HUES64 (cell line): ENCODE data around the gene BAIAP2L1.

Experiments used
- H3K27ac ChIP-seq: 2 replicates; pipeline ENCODE4 v1.7.0; 2013; ENCODE audit warnings: low read depth, low read length, inconsistent platforms
- H3K27me3 ChIP-seq: 2 replicates; pipeline ENCODE4 v1.6.1; 2013; ENCODE audit warnings: mild to moderate bottlenecking, low read length; ENCODE audit not compliant: insufficient read depth
- H3K36me3 ChIP-seq: 2 replicates; pipeline ENCODE4 v1.6.1; 2013; ENCODE audit warnings: mild to moderate bottlenecking, low read length; ENCODE audit not compliant: insufficient read depth
- H3K4me1 ChIP-seq: 2 replicates; pipeline ENCODE4 v1.6.1; 2013; ENCODE audit warnings: mild to moderate bottlenecking, low read length, moderate library complexity; ENCODE audit not compliant: insufficient read depth
- H3K4me3 ChIP-seq: 2 replicates; pipeline ENCODE4 v1.5.1; 2013; ENCODE audit warnings: mild to moderate bottlenecking, low read length, moderate library complexity
- H3K9ac ChIP-seq: 2 replicates; pipeline ENCODE4 v1.6.1; 2013; ENCODE audit warnings: mild to moderate bottlenecking, low read depth, low read length
- H3K9me3 ChIP-seq: 2 replicates; pipeline ENCODE4 v1.6.1; 2013; ENCODE audit warnings: low read depth, low read length; ENCODE audit not compliant: insufficient read depth
- WGBS: fragments of 150-250, 120-280 bp; methylation state at CpG from one replicate; pipeline ENCODE4 v1.1.7; 2013; ENCODE audit warnings: missing lambda C conversion rate; 5-methylcytosine and 5-hydroxymethylcytosine counted together

BAIAP2L1 gene

DNA sequence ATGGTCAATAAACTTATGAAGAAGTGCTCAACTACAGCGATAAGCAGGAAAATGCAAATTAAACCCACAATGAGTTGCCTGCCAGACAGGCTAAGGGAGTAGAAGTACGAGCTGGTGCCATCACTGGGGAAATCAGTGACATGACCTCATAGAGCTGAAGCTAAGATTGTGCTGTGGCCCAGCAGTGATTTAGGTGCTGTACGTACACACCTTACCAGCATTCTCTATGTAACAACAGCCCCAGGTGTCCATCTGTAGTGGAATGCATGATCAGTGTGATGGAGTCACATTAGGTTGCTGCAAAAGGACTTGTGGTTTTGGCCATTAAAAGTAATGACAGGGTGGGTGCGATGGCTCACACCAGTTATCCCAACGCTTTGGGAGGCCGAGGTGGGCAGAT lies 143.2 kb downstream of the BAIAP2L1 start:
- Histone ChIP-seq H3K27me3 (no peaks in the 10 kb centered on the region), H3K4me3 (no peak overlapping the region), H3K36me3 (peaks cover 12% of the 10 kb centered on the region; the same call in 1 of the 2 replicates), H3K4me1 (no peaks in the 10 kb centered on the region), H3K9ac (no peak overlapping the region), H3K27ac (no peak overlapping the region), H3K9me3 (0 out of 2 replicates have a peak, but pooled peaks cover 3% of the 10 kb centered on the region)
- 90% methylated on average over 6 of the region's 6 CpGs for WGBS

DNA sequence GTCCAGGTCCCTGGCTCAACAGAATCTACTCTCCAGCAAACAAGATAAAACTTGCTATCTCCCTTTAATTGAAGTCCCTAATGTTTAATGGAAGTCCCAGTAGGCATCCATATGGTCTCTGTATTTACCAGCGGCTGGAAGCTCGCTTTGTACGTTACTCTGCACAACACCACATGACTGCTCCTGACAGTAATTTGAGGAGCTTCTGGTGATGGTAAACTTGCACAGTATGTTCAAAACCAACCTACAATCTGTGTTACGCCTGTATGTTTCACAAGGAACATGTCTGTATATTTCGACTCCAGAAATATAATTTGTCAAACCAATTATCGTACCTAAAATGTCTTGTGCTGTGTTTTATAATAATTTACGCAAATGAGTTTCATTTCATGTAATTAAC lies 144.5 kb downstream of the BAIAP2L1 start:
- no peak overlapping the region for H3K9ac ChIP-seq
- H3K4me1 ChIP-seq = no peaks in the 10 kb centered on the region
- 0 out of 2 replicates have a peak, but pooled peaks cover 3% of the 10 kb centered on the region for H3K9me3 ChIP-seq
- no peak overlapping the region for H3K27ac ChIP-seq
- H3K4me3 ChIP-seq = no peak overlapping the region
- H3K27me3 ChIP-seq = no peaks in the 10 kb centered on the region
- 96% methylated on average over 7 of the region's 7 CpGs for WGBS
- peaks cover 12% of the 10 kb centered on the region; the same call in 1 of the 2 replicates for H3K36me3 ChIP-seq

DNA sequence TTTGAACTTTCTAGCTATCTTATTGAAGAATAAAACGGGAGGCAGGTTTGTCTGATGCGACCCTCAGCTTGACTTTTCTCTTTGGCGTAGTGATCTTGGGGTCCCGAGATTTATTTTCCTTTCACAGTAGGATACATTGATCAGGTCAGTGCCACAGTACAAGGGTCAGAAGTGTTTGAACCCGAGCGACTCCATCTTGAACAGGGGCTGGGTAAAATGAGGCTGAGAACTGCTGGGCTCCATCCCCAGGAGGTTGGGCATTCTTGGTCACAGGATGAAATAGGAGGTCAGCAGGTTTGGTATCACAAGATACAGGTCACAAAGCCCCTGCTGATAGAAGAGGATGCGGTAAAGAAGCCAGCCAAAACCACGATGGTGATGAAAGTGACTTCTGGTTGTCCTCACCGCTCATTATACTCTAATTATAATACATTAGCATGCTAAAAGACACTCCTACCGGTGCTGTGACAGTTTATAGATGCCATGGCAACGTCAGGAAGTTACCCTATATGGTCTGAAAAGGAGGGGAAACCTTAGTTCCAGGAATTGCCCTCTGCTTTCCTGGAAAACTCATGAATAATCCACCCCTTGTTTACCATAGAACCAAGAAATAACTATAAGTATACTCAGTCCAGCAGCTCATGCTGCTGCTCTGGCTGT lies 145.8 kb downstream of the BAIAP2L1 start:
- no peak overlapping the region for H3K27ac ChIP-seq
- H3K4me1 ChIP-seq = 0 out of 2 replicates have a peak, but pooled peaks cover 7% of the 10 kb centered on the region
- H3K36me3 ChIP-seq = peaks cover 12% of the 10 kb centered on the region; the same call in 1 of the 2 replicates
- no peaks in the 10 kb centered on the region for H3K9me3 ChIP-seq
- H3K27me3 ChIP-seq = no peaks in the 10 kb centered on the region
- H3K9ac ChIP-seq = no peak overlapping the region
- 91% methylated on average over 11 of the region's 11 CpGs for WGBS
- H3K4me3 ChIP-seq = no peak overlapping the region

- WGBS = 89% methylated on average over 4 of the region's 4 CpGs
- Histone ChIP-seq H3K27me3 (no peaks in the 10 kb centered on the region), H3K9me3 (no peaks in the 10 kb centered on the region), H3K27ac (no peak overlapping the region), H3K9ac (no peak overlapping the region), H3K36me3 (peaks cover 12% of the 10 kb centered on the region; the same call in 1 of the 2 replicates), H3K4me3 (no peak overlapping the region), H3K4me1 (0 out of 2 replicates have a peak, but pooled peaks cover 7% of the 10 kb centered on the region)
Observed at GRCh38 chr7:98254516-98254915, 146.4 kb downstream of the BAIAP2L1 start.

DNA sequence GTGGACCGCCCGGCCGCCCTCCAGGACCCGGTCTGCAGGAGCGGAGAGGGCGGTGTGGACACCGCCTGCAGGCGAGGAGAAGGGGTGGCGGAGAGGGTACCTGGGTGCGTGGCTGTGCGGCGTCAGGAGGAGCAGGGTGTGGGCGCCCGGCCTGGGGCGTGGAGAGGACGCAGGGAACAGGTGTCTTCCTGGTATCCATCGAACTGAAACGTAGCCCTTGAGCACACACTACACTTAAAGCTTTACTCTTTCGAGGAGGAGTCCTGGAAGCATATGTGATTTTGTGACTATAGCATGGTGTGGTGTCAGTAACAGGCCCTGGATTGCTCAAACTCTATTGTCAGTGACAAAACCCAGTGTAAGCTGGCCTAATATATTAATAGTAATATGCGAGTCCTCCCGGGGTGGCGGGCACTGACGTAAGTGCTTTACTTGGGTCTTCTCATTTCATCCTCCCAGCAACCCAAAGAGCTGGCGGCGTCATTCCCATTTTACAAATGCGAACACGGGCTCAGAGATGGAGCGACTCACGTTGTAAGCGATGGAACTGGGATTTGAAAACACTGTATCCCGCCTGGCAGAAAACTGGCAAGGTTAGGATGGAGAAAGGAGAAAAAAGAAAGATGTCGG lies 148.3 kb downstream of the BAIAP2L1 start:
- Histone ChIP-seq H3K27ac (no peak overlapping the region), H3K27me3 (no peaks in the 10 kb centered on the region), H3K9me3 (no peaks in the 10 kb centered on the region), H3K36me3 (peaks cover 9% of the 10 kb centered on the region; the same call in 1 of the 2 replicates), H3K9ac (peak overlapping the region; percentile 66), H3K4me3 (peak overlapping the region; percentile 76), H3K4me1 (0 out of 2 replicates have a peak, but pooled peaks cover 7% of the 10 kb centered on the region)
- 19% methylated on average over 32 of the region's 32 CpGs for WGBS

DNA sequence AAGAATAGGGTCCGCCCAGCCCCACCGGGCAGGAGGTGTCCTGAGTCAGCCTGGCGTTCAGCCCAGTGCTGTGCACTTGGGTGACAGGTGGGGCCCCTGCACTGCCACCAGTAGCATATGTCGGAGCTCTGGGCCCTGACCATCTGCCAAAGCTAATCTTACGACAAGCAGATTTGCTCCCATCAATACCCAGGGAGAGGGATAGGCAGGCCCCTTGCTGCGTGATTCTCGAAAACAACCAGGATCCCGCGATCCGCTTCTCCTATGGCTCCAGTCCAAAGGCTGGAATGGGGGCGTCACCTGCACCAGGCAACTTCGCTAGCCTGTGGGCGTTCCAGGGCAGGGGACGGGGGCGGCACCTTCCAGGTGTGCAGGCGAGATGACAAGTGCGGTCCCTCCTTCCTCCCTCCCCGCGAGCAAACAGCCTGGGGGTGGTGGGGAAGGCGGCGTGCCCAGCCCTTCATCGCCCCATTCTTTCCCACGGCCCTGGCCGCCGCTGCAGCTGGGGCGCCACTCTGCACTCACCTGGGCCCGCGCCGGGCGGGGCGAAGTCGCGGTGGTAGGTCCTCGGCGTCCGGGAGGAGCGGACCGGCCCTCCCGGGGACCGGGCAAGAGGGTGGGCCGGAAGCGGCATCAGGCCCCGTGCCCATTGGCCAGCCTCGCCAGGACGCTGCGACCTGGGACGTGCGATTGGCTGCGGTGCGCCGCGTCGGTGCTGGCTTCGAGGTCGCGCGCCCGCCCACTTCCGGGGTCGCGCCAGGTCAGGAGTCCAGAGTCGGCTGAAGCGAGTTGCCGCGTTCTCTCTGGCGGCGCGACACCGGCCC lies 149.1 kb downstream of the BAIAP2L1 start, which contains the start of gene TECPR1:
Gene TECPR1 (minus strand): TSS at position 632 of the 824 bp plus-strand sequence. CDS start 6,086 bp downstream, outside the sequence.
- H3K27ac ChIP-seq = peak within 1 kb of the TSS; percentile 64; the same call in 1 of the 2 replicates
- no peaks in the 10 kb centered on the region for H3K9me3 ChIP-seq
- H3K27me3 ChIP-seq = no peaks in the 10 kb centered on the region
- H3K4me3 ChIP-seq = peak within 1 kb of the TSS; percentile 76
- H3K9ac ChIP-seq = peak within 1 kb of the TSS; percentile 66
- H3K36me3 ChIP-seq = peaks cover 5% of the 10 kb centered on the region; the same call in 1 of the 2 replicates
- under 1% methylated on average over 69 of the region's 69 CpGs for WGBS
- 0 out of 2 replicates have a peak, but pooled peaks cover 7% of the 10 kb centered on the region for H3K4me1 ChIP-seq

- H3K4me3 ChIP-seq = peak overlapping the region; percentile 76
- no peaks in the 10 kb centered on the region for H3K9me3 ChIP-seq
- 25% methylated on average over 9 of the region's 9 CpGs for whole genome bisulfite sequencing
- H3K27me3 ChIP-seq = no peaks in the 10 kb centered on the region
- H3K4me1 ChIP-seq = 0 out of 2 replicates have a peak, but pooled peaks cover 7% of the 10 kb centered on the region
- H3K27ac ChIP-seq = no peak overlapping the region; the same call in 1 of the 2 replicates
- no peak overlapping the region for H3K9ac ChIP-seq
- no peaks in the 10 kb centered on the region for H3K36me3 ChIP-seq
Observed at GRCh38 chr7:98251231-98251600, 149.7 kb downstream of the BAIAP2L1 start.

- WGBS = 58% methylated on average over 3 of the region's 3 CpGs
- no peak overlapping the region for H3K9ac ChIP-seq
- no peak overlapping the region for H3K27ac ChIP-seq
- peak overlapping the region; percentile 76 for H3K4me3 ChIP-seq
- H3K4me1 ChIP-seq = 0 out of 2 replicates have a peak, but pooled peaks cover 7% of the 10 kb centered on the region
- no peaks in the 10 kb centered on the region for H3K9me3 ChIP-seq
- no peaks in the 10 kb centered on the region for H3K27me3 ChIP-seq
- H3K36me3 ChIP-seq = no peaks in the 10 kb centered on the region
Observed at GRCh38 chr7:98250789-98251188, 150.1 kb downstream of the BAIAP2L1 start.

GRCh38 chr7:98249106-98249505 lies 151.8 kb downstream of the BAIAP2L1 start:
- 88% methylated on average over 6 of the region's 6 CpGs for WGBS

GRCh38 chr7:98248156-98248555 lies 152.7 kb downstream of the BAIAP2L1 start:
- Histone ChIP-seq H3K9ac (no peak overlapping the region), H3K27me3 (no peaks in the 10 kb centered on the region), H3K9me3 (no peaks in the 10 kb centered on the region), H3K36me3 (no peaks in the 10 kb centered on the region), H3K27ac (no peak overlapping the region), H3K4me3 (no peak overlapping the region), H3K4me1 (0 out of 2 replicates have a peak, but pooled peaks cover 7% of the 10 kb centered on the region)
- 94% methylated on average over 12 of the region's 12 CpGs for WGBS

More at GRCh38 chr7:98249106-98249505, 151.8 kb downstream of the BAIAP2L1 start:
- Histone ChIP-seq H3K27me3 (no peaks in the 10 kb centered on the region), H3K4me3 (no peak overlapping the region), H3K4me1 (0 out of 2 replicates have a peak, but pooled peaks cover 7% of the 10 kb centered on the region), H3K9ac (no peak overlapping the region), H3K36me3 (no peaks in the 10 kb centered on the region), H3K9me3 (no peaks in the 10 kb centered on the region), H3K27ac (no peak overlapping the region)
